GM04504 (cell line): ENCODE measurements around the gene SERINC2.
"Not testable (repeated sequence)": the region's sequence is repeated elsewhere in the genome, so short reads cannot be mapped to it uniquely, and the experiment has no call there.

Source experiments
- DNase-seq: peaks from one replicate; pipeline ENCODE4 v3.0.0-alpha.2; 2012; ENCODE audit warnings: low read depth

Gene SERINC2

GRCh38 chr1:31383967-31384366, 29.0 kb upstream of the SERINC2 start:
- DNase-seq, result no peak

DNA sequence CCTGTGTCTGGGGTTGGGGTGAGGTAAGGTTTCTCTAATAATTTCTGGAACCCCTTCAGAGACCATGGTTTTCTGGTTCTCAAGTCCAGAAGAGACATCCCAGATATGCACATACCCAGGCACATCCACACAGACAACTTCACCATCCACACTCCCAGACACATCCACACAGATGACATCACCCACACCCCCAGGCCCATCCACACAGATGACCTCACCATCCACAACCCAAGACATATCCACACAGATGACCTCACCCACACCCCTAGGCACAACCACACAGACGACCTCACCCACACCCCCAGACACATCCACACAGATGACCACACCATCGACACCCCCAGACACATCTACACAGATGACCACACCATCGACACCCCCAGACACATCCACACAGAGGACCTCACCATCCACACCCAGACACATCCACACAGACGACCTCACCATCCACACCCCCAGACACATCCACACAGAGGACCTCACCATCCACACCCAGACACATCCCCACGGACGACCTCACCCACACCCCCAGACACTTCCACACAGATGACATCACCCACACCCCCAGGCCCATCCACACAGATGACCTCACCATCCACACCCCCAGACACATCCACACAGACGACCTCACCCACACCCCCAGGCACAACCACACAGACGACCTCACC, 26.3 kb upstream of the SERINC2 start:
- not testable (repeated sequence) for DNase-seq

DNA sequence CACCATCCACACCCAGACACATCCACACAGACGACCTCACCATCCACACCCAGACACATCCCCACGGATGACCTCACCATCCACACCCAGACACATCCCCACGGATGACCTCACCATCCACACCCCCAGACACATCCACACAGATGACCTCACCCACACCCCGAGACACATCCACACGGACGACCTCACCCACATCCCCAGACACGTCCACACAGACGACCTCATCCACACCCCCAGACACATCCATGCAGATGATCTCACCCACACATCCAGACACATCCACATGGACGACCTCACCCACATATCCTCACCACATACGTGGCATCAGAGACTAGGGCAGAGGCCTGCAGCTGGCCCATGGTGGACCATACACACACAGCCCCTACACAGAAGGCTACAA, 25.4 kb upstream of the SERINC2 start:
- DNase-seq, result no peak

- no peak for DNase-seq
These were observed 23.4 kb upstream of the SERINC2 start for GRCh38 chr1:31389616-31390015.

GRCh38 chr1:31390071-31390470, 22.9 kb upstream of the SERINC2 start:
- no peak for DNase-seq

DNA sequence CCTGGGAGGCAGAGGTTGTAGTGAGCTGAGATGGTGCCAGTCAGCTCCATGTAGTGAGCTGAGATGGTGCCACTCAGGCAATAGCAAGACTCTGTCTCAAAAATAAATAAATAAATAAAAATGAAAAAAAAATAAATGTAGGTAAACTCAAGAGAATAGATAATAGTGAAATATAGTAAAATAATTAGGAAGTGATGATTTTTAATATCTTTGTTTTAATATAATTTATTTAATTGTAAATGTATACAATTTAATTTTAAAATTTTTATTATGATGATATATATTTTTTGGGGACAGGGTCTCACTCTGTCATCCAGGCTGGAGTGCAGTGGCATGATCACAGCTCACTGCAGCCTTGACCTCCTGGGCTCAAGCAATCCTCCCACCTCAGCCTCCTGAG, 19.6 kb upstream of the SERINC2 start:
- DNase-seq, result no peak

GRCh38 chr1:31394584-31395193, 18.3 kb upstream of the SERINC2 start:
- DNase-seq, result peak; percentile 52

DNA sequence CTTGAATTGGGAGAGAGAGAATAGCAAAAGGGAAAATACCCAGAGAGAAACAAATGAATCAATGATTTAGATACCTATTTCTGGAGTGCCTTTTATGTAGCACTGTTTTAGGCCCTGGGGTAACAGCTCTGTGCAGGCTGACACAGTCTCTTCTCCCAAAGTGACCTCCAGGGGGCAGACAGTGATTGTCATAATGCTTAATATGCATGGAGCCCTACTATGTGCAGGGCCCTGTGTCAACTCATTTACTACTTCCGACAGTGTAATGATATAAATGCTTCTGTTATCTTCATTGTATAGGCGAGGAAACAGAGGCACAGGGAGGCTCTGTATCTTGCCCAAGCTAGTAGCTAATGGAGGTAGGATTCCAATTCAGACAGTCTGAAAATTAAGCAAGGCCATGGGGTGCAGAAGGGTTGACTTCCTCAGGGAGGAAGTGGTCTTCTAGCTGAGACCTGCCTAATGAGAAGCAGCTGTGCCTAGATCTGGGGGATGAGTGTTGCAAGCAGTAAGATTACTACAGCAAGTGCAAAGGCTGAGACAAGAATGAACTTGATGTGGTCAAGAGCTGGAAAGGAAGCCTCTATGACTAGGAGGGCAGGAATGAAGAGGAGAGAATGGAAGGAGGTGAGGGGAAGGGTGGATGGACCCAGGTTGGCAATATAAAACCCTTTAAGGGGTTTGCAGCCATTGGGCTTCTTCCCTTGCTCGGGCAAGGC, 16.2 kb upstream of the SERINC2 start:
- DNase-seq, result peak; percentile 92

DNA sequence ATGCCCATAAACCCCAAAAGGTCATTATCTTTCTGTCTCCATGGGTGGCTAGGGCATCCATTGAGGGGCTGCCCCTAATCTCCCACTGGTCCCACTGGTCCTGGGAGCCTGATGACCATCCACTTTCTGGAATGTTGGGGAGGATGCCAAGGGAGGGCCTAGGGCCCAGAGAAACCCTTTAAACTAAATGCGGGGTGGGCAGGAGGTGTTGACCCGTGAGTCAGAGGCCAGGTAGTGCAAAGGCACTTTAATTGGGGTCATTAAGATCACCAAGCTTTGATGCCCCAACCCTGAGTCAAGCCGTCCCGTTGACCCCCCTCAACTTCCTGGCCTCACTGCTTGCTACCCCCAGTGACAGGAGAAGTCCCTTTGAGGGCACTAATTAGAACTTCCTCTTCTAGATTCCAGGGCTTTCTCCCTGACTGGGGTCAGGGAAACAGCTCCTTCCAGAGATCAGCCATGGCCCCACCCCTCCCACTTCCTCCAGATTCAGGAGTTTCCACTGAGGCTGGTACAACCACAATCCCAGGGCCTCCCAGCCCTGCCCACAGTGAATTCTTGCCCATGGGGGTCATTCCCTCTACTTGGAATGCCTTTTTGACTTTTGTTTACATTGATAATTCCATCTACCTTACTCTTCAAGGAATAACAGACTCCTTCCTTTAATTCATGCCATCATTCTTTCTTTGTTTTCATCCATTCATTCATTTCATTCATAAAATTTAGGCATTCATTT, 15.5 kb upstream of the SERINC2 start:
- no peak for DNase-seq

DNA sequence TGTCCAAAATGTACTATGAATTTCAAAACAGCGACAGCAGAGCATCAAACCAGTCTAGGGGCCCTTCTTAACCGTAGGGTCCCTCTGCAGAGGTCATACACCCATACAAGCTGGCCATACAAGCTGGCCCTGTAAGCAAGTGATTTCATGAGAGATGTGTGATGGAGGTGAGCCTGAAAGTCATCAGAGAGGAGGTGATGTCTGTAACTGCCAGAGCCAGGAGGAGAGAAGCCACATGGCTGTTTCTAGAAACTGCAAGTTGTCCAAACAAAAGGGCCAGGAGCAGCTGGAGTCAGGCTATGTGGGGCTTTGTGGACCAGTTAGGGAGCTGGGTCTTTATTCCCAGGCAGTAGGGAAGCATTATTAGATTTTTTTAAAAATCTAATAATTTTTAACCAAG, 14.8 kb upstream of the SERINC2 start:
- DNase-seq, result no peak

- DNase-seq, result no peak
These were observed 13.0 kb upstream of the SERINC2 start for GRCh38 chr1:31399976-31400375.

DNA sequence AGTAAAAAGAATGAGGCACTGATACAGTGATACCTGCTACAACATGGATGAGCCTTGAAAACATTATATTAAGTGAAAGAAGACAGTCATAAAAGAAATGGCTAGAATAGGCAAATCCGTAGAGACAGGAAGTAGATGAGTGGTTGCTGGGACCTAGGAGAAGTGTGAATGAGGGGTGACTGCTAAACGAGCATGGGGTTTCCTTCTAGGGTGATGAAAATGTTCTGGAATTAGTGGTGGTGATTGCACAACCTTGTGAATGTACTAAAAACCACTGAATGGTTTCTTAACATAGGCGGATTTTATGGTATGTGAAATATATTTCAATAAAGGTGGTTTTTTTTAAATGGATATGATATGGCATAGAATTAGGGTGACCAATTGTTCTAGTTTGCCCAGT, 12.6 kb upstream of the SERINC2 start:
- DNase-seq, result no peak

GRCh38 chr1:31401241-31401640, 11.8 kb upstream of the SERINC2 start:
- DNase-seq, result no peak

GRCh38 chr1:31405578-31406245, 7.3 kb upstream of the SERINC2 start:
- DNase-seq, result no peak

DNA sequence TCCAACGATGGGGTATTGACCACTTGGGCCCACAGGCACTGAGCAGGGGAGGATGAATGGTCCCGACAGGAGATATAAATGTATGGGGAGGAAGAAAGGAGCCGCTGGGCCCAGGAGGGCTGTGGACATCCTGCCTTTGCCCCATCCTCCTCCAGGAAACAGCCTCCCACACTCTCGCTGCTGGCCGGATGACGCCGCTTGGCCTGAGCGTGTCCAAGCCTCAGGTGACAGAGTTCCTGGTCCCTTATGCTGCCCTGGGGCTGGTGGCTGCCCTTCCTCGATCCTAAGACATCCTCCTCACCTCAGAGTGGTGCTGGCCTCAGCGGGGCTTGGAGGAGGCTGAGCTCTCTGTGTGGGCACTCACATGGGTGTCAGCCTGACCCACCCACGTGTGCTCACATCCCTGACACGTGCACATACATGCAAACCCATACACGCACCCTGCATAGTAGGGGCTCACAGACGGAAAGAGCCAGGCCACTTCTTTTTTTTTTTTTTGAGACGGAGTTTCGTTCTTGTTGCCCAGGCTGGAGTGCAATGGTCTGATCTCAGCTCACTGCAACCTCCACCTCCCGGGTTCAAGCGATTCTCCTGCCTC, 5.9 kb upstream of the SERINC2 start:
- DNase-seq, result no peak

- DNase-seq, result no peak
These were observed 4.2 kb upstream of the SERINC2 start for GRCh38 chr1:31408788-31409318.

DNA sequence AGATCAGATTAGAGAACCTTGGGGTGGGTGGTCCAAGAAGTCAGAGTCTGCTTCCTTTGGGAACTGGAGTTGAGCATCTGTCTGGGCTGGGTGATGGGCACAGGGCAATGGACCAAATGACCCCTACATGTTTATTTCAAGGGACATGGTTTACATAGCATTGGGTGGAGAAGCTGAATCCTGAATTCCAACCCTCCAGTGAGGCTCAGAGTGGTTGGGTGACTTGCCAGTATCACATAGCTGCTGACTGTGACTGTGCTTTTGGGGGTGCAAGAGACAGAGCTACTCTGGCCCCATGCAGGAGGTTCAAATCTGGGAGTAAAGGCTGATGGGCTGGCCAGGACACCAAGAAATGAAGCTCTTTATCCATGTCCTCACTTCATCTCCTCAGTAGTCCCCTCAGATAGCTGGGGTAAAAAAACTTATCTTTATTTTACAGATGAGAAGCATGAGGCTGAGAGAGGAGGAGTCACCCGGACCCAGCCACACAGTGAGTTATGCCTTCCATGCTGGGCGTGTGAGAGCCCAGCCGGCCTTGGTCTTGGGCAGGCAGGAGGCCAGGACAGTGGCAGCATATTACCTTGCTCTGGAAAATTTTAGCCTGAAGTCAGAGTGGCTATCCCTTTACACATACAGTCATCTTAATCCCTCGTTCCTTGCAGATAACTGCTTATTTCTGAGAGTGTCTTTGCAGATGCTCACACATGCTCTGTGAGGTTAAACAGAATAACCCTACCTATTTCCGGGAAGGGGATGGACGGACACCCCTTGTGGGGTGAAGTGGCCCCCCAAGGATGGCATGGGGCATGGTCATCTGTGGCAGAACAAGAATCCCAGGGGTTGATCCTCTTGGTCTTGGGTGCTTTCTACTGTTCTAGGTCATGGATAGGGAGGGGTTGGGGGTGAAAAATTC, 2.8 kb upstream of the SERINC2 start:
- no peak for DNase-seq

DNA sequence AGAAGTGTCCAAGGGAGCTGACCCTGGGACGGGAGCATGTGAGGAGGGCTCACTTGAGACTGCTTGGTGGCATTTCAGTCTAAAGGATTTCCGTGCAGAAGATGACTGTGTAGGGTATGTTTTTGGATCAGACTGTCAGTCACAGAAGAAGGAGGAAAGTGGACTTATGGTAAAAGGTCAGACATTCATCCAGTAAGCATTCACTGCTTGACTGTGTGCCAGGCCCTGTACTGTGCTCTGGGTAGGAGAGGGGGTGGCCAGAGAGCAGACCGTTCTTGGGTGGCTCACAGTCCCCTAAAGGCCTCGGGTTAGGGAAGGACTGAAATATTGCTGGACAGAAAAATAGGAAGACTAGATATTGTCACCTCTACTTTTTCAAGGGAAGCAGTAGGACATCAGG, 2.1 kb upstream of the SERINC2 start:
- no peak for DNase-seq

DNA sequence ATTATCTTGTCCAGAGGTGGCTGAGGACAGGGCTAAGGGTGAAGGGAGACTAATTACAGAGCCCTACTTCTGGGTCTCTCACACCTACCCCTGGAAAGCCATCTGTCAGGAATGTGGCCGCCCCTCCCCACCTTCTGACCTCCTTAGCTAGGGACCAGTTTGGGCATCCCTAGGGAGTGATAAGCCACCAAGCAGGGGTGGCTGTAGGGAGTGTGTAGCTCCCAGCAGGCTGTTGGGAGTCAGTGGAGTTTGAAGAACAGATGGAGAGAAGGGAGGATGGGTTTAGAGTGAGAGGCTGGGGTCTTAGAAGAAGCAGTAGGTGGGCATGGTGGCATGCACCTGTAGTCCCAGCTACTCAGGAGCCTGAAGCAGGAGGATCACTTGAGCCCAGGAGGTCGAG, 808 bp upstream of the SERINC2 start:
- DNase-seq, result no peak

- no peak for DNase-seq
These were observed 490 bp downstream of the SERINC2 start for GRCh38 chr1:31413405-31414001.
